HG03280 (cell line): ENCODE data around the gene CHRM5.

Experiments used
- ATAC-seq: cut with Tn5 transposase; IDR thresholded peaks from one replicate; pipeline ENCODE4 v1.9.1; 2021; ENCODE audit warnings: mild to moderate bottlenecking, moderate library complexity; ENCODE audit not compliant: unreplicated experiment

Gene CHRM5, protein sequence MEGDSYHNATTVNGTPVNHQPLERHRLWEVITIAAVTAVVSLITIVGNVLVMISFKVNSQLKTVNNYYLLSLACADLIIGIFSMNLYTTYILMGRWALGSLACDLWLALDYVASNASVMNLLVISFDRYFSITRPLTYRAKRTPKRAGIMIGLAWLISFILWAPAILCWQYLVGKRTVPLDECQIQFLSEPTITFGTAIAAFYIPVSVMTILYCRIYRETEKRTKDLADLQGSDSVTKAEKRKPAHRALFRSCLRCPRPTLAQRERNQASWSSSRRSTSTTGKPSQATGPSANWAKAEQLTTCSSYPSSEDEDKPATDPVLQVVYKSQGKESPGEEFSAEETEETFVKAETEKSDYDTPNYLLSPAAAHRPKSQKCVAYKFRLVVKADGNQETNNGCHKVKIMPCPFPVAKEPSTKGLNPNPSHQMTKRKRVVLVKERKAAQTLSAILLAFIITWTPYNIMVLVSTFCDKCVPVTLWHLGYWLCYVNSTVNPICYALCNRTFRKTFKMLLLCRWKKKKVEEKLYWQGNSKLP

DNA sequence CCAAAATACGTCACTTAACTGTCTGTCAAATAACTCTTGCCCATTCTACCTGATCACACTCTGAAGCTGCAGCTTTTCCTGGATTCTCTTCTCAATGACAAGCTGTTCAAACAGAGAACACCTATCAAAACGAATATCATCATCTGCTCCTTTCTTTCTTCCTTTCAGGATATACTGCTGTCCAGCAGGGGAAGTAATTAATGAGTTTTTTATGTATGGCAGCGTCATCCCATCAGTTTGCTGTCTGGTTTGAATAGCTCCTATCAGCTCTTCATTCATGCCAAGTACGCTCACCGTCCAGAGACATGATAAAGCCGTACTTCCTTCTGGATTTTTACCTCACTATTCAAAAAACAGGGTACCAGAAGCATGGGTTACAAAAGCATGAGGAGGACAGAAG, at the start of gene CHRM5:
Gene CHRM5, plus strand, starts transcription at position 274 of the 400 bp plus-strand sequence. CDS start 94,221 bp downstream, outside the sequence.
- ATAC-seq = no peak

DNA sequence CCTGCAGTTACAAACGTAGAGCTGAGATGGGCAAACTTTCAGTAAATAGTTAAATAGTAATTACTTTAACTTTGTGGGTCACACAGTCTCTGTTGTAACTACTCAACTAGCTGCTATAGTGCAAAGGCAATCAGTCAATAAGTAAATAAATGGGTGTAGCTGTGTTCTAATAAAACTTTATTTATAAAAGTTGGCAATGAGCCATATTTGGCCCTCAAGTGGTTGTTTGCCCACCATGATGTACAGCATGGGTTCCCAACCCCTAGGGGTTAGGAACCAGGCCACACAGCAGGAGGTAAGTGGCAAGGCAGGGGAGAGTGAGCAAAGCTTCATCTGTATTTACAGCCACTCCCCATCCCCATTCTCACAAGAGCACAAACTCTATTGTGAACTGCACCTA, 44.9 kb upstream of the CHRM5 start:
- ATAC-seq = no peak

DNA sequence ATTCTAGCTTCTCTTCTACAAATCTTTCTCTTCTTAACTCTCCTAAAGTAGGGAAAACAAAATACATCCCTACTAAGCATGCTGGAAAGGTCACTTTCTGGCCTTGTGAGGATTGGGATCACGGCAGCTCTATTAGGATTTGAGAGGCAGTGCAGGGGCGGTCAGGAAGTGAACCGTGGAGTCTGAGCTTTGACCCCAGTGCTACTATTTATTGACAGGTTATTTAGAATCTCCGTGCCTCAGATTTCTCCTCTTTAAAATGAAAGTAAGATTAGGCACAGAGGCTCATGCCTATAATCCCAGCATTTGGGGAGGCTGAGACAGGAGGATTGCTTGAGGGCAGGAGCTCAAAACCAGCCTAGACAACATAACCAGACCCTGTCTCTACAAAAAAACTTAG, 42.0 kb upstream of the CHRM5 start:
- no peak for ATAC-seq

DNA sequence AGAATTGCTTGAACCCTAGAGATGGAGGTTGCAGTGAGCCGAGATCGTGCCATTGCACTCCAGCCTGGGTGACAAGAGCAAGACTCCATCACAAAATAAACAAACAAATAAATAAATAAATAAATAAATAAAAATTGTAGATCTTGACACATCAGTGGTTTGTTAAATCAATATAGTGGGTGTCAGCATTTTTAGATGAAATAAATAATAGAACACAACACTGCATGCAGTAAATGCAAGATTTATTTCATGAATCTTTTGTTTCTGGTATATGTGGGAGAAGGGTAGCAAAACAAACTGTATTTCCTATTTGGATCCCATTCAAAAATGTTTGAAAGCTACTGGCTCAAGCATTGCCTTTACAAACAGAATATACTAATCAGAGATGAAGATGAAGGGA, 35.6 kb upstream of the CHRM5 start:
- ATAC-seq = no peak

DNA sequence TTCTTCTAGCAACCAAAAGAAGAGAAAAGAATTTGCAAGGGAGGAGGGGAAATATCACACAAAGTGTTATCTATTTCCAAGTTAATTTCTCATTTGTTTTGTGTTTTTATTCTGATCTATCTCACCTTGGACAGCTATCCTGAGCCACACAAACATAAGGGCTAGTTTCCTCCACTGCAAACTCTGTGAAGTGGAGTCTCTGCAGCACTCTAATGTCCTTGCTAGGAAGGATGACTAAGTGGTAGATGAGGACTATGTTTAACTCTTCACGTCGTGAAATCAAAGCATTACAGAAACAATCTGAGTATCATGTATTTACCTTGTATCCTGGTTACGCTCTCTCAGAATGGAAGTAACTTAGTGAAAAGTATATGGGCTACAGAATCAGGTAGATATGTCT, 33.9 kb upstream of the CHRM5 start:
- no peak for ATAC-seq

DNA sequence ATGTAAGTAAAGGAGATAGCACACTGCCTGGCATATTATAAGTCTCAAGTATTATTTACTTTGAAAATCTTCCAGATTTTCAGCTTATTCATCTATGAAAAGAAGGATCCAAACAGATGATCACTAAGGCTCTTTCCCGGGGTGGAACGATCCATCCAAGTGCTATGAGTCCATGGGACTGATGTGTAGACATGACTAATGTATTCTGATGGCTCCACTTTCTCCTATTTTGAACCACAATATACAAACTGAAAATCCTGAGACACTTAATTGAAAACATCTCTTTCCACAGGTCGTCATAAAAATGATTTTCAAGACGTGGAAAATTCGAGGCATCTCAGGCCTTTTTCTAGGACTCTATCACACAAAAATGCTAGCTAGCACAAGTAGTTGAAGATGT, 33.4 kb upstream of the CHRM5 start:
- no peak for ATAC-seq

DNA sequence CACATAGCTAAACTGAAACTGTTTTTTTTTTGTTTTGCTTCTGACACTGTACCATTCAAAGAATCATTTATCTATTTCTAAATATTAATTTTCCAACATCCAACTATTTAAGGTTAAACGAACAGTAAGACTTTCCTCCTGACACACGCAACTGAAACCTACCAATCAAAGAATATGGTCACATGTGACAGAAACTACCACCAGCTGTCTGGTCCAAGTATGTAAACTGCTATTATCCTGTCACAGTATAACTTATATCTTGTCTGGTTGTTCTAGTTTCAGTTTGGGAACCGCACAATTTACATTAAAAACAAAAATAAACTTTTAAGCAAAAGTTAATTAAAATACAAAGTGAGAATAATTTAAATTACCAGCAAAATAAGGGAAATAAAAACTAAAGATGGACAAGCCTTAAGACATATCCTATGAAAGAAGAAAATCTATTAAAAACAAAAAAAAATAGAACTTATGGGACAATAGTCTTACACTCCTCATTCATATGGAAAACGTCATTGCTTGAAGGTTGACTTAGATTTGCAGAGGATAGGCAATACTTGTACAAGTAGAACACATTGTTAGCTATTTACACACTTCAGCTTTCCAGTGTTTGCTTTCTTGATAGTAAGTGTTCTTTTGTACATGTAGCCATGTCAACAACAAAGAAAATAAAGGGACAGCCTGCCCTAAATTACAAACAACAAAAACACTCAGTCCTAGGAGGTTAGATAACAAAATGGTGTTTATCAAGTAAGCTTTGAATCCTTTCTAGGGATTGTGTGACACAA, 26.8 kb upstream of the CHRM5 start:
- ATAC-seq = no peak

DNA sequence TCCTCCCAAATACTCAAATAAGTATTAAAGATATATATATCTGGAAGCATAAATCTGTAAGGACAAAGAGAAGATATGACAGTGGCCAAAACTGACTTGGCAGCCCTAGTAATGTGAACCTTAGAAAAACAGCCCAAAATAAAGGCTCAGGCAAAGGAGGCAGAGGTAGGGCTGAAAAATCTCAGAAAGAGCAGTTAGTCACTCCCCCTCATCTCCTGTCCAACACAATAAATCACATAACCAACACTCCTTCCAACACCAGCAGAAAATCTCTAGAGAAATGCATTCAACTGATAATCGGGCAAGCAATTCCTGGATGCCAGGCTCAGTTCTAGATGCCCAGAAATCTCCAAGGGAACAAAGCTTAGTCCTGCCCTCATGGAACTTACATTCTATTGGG, 22.1 kb upstream of the CHRM5 start:
- no peak for ATAC-seq

DNA sequence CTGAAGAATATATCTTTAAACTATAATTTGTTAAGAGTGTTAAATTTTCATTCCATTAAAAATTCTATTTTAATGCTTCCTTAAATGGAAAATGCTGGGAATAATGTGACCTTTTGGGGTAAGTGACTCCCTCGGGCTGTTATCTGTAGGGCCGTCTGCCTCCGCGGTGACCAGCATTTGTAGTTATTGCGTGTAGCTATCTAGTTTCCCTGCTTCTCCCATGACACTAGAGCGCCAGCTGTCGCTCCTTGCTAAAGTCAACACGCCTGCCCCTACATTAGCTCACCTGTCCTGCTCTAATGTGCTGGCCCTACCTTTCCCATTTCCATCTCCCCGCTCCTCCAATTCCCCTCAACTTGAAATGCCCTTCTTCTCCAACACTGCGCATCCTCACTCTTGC, 12.4 kb upstream of the CHRM5 start:
- no peak for ATAC-seq

DNA sequence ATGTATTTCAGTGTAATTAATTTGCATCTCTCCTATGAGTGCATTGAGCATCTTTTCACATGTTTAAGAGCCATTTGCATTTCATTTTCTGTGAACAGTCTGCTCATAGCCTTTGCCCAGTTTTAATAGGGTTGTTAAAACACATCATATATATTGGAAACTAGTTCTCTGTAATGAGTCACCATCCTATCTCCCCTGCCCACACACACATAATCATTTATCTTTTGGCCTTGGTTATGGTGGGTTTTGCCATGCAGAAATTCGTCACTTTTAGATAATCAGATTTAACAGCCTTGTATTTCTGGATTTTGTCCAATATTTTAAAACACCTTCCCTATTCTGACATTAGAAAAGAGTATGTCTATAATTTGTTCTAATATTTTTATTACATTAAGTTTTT, 11.9 kb upstream of the CHRM5 start:
- no peak for ATAC-seq

DNA sequence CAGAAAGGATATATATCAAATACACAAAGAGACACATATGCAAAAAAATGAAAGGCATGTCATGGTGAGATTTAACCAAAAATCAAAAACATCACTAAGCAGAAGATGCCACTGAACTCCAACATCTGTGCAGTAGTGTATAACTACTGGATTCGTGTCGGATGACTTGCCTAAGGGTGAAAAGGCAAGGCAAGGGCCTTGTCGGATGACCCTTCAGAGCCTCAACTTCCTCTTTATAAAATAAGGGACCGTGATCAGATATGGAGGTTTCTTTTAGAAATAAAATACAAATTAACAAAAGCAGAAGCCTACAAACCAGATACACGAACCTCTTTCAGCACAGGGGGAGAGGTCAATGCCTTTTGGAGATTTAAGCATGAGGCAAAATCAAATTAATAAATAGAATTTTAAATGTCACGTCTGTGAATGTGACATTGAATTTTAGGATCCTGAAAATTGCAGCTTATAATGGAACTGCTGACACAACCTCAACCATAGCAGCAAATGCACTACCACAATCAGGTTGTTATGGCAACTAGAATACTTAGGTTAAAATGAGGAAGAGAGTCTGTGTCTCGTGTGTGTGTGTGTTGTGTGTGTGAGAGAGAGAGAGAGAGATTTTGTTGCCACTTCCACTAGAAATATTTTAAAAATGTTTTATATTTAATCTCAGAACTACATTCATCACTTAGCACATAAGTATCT, 8.3 kb upstream of the CHRM5 start:
- no peak for ATAC-seq

DNA sequence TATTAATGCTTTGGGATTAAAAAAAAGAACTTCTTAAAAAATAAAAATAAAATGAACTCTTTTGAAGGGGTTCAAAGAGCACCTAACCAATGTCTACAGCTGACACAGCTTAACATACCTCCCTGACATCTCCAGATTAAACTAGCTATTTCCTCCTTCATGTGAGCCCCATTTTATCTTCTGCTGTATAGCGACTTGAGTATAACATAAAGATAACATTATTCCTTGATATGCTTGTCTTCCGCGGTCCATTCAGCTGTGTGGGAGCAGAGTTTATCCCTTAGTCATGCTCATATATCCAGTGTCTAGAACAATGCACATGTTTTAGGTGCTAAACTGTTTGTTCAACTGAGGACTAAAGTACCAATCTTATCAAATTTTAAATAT, 7.8 kb upstream of the CHRM5 start:
- no peak for ATAC-seq

DNA sequence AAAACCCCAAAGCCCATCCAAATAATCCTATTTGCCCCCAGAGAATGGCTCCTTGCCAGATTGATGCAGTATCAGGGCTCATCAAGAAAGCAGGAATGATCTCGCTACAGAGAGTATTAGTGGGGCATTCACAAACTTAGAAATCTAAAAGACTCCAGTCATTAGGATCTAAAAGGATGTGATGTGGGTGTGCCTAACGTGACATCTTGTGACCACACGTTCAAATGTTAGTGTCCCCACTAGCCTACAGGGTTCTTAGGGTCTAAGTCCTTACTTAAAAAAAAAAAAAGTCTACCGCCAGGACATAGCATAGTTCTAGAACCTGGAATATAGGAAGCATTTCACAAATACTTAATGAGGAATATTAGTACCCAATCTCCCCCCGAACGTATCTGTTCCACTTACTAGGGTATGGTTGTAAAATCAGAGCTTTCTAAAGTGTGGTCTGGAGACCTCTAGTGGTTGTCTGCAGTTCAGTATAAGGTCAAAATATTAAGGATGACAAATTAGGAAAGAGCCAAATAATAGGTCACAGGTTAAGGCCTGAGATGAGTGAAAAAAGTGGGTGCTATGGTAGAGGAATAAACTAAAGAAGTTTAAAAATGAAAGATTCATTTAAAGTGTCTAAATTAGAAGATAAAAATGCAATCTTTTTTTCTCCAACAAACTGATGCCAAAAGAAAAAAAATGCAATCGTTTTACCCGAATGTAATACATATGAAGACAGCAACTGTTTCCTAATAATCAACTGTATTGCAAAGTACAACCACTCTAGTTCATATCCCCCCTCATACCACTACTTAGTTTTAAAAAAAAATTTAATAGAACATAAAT, 4.2 kb upstream of the CHRM5 start:
- no peak for ATAC-seq

DNA sequence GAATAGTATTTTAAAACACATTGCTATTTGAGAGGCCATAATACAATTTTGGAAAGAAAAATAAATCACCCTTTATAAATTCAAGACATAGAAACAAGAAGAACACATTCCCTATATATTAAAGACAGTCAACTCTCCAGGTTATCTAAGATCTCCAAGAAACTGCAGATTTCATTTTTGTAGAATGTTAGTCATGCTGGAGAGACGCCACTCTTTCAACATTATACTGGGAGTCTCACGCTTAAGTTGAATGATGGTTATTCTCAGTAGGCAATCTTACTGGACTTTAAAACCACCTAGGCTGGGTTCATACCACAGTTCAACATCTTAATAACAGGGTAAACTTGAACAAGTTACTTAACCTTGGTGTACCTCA, 3.6 kb upstream of the CHRM5 start:
- no peak for ATAC-seq

DNA sequence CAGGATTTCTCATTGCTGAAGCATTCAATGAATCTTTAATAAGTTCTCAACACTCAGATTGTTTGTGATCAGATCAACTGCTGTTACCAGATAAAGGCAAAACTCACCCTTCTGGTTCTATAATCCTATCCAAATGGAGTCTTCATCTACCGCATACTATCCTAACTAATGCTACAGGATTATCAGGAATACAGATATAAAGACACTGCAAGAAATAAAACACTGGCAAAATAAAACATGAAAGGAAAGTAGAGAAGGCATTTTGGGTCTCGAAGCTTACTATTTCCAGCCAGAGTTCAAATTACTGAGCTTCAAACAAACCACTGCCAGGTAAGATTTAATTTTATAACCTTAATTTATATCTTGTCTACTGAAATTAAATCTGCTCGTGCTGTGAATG, 524 bp downstream of the CHRM5 start:
- ATAC-seq = no peak

DNA sequence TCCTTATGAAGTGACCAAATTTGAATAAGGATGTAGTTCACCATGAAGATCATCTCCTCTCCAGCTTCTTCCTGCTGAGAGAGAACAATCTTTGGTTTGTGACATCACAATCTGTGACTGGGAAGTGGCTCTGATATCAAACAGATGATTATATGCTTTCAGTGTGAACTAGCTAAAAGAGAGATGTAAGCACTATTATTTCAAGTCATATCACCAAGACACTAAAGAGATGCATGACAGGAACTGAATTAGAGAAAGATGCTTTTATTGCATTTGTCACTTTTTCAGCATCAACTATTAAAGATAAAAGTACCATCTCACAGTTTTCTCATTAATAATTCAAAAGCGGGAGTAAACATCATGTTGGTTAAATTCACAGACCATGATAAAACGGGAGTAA, 3.5 kb downstream of the CHRM5 start:
- no peak for ATAC-seq

DNA sequence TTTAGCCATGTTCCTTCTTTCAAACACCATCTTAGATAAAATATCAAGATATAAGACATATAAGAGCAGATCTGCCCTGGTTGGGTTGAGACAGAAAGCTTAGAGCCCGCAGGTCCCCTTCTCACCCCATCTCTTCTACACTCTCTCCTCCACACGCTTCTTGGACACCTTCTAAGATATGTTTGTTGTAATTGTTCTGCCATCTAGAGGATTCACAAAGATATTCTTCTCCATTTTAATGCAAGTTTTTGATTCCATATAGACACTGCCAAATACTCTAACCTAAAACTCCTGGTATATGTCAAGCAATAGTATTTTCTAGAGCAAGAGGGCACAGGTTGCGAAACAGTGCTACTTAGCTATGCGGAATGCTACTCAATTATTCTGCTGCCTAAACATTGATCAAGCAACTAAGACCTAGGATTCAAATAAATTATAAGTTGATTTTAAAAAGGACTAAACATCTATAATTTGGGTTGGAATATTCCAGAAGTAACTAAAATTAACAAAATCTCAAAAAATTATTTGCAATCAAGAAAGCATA, 6.8 kb downstream of the CHRM5 start:
- no peak for ATAC-seq

DNA sequence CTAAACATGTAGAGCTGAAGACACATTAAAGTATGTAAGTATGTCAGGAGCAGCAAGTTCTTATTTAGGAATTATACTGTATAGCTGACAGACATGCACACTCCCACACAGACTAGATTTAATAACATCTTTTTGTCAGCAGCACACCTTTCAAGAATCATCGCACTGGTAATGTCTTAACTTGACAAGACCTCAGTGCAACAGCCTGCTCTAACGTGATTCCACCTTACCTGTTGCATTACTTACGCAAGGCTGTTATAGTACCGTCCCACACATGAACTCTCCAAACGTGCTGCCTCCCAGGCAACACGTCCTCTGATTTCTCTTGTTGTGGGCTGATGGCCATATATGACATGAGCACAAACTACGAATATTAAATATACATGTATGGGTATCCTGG, 11.9 kb downstream of the CHRM5 start:
- no peak for ATAC-seq

DNA sequence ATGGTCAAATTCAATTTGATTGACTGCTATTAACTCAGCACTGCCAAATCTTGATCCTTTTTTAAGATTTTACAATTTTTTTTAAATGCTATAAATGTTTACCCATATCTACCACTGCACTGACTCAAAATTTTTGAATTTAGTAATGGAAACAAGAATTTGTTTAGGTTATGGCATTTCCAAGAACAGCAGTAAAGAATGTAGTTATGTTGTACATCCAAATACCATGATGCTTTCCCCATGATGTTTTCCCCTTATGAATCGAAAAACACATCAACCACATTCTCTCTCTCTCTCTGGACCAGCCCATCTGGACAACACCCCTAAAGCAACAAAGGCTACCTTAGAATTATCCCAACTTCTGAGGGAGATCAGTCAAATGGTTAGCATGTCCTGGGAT, 14.2 kb downstream of the CHRM5 start:
- ATAC-seq = no peak

DNA sequence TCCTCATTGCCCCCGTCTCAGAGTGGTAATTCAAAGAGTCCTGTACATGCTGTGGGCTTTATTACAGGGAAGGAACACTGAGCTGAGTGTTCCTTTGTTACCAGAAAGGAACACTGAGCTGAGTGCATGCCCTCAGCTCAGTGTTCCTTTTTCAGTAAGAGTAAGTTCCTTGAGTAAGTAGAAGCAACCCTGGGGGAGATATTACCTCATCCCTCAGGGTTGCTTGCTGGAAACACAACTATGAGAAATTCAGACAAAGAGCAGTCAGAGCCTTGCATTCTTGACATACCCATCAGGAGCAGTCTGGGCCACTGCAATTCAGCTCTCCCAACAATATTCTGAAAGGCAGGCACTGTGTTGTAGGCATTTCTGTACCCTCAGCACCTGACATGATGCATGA, 17.0 kb downstream of the CHRM5 start:
- ATAC-seq = no peak
